Esophagus squamous epithelium (tissue), 5 donors: Measurements from ENCODE around the gene NPIPA5. TPM values are rescaled to one million over a fixed set of nuclear protein-coding genes. Genes with fewer than 3 reads are reported as not detected.
"Not testable (repeated sequence)": the region's sequence is repeated elsewhere in the genome, so short reads cannot be mapped to it uniquely, and the experiment has no call there.

Experiments used
- DNase-seq: peaks from one replicate; lab custom pipeline; 2025; lab: John Stamatoyannopoulos, UW
- H3K27ac ChIP-seq, 4 donors: fragments of 200-600 bp; sonication (generic); one replicate each; pipeline ENCODE4 v1.5.1; 2016 to 2019; ENCODE audit warnings: mild to moderate bottlenecking in 1 of 4
- H3K27me3 ChIP-seq, 4 donors: fragments of 200-600 bp; sonication (generic); 1 replicate in 3 of 4; 2 replicates in 1 of 4; pipeline versions ENCODE4 v1.5.1 to v1.6.0; 2017 to 2021; ENCODE audit warnings: antibody characterized with exemption in 1 of 4
- H3K36me3 ChIP-seq, 3 donors: fragments of 200-600 bp; sonication (generic); one replicate each; pipeline ENCODE4 v1.5.1; 2016 to 2019
- H3K4me1 ChIP-seq, 3 donors: fragments of 200-600 bp; sonication (generic); one replicate each; pipeline ENCODE4 v1.5.1; 2017 to 2019
- H3K4me3 ChIP-seq, 4 donors: fragments of 200-600 bp; sonication (generic); 1 replicate in 3 of 4; 2 replicates in 1 of 4; pipeline ENCODE4 v1.5.1; 2016 to 2019; ENCODE audit warnings: mild to moderate bottlenecking in 2 of 4, moderate library complexity in 1 of 4
- H3K9me3 ChIP-seq, 3 donors: fragments of 200-600 bp; sonication (generic); one replicate each; pipeline ENCODE4 v1.5.1; 2016 to 2019
- CTCF ChIP-seq, 6 experiments: fragments of 450-650 bp in 4 of 6; fragments of 200-600 bp in 2 of 6; sonication (generic) in 2 of 6; IDR thresholded peaks; one replicate each; pipeline ENCODE4 v1.5.1; 2016 to 2019; ENCODE audit warnings: antibody characterized with exemption in 6 of 6, mild to moderate bottlenecking in 4 of 6, moderate library complexity in 4 of 6
- POLR2A ChIP-seq, 4 donors: fragments of 450-650 bp; IDR thresholded peaks; one replicate each; pipeline ENCODE4 v1.6.1; 2017; ENCODE audit warnings: antibody characterized with exemption in 4 of 4, mild to moderate bottlenecking in 4 of 4, moderate library complexity in 3 of 4
- WGBS, 2 donors: methylation state at CpG; one replicate each; pipeline ENCODE4 v1.1.5; 2018; 5-methylcytosine and 5-hydroxymethylcytosine counted together
- intact Hi-C: fragments of 100-400 bp; cut with DNase I; formaldehyde crosslinking; loops from one replicate; pipeline ENCODE4 v1.15.0; 2022
- total RNA-seq, 4 donors: library from RNA; depleted of rRNA; stranded (reverse); fragments of >200 nt; gene quantifications; one replicate each; pipeline ENCODE4 v1.1.0, GENCODE V29; 2016
- donor health status: DM: yes; HTN: yes; CAD: no.

NPIPA5 gene
- total RNA-seq, 4 donors from 2014 or later: 1.8 to 19.3 (median 1.9) TPM; not detected in 1

DNA sequence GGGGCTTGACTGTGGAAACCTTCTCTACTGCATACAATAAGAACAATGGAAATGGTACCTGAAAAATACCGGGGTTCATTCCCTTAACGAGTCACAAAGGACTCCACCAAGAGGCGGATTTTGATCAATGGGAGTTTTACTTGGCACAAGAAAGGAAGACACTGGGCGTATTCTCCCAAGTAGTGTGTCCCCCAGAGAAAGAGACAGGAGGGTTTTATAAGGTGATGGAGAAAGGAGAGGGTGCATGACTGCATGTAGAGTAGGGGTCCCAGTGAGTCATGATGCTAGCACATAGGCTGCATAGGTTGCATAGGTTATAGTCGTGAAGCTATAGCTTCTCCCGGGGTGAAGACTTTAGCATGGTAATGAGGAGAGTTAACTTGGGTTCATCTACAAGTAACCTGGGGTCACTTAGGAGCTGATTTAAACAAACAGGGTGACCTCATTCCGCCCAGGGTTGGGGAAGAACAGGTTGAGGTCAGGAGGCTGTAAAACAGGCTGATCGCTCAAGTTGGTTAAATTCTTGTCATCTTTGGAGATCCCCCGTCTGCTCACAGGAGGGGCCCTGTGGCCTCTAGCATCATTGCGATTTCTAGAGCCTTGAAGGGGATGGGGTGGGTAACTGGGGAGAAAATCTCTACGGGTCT, 19.0 kb upstream of the NPIPA5 start:
- no peaks in the 10 kb centered on the region for H3K9me3 ChIP-seq
- intact Hi-C loops: no loop called here
- DNase-seq: no peak
- no peak for TF ChIP-seq POLR2A (IDR thresholded peaks at IDR 0.05)
- TF ChIP-seq CTCF (IDR thresholded peaks at IDR 0.05): no peak
- no peak overlapping the region for H3K4me3 ChIP-seq
- no peak overlapping the region for H3K27ac ChIP-seq
- H3K36me3 ChIP-seq: peaks cover 0 to 13% (median 0%) of the 10 kb centered on the region in 3 donors
- WGBS, 2 donors: 86 to 87% methylated on average over 11 of the region's 11 CpGs
- H3K27me3 ChIP-seq: peaks cover 0 to 7% (median 0%) of the 10 kb centered on the region in 4 donors
- peaks cover 4 to 19% (median 5%) of the 10 kb centered on the region in 3 donors for H3K4me1 ChIP-seq

DNA sequence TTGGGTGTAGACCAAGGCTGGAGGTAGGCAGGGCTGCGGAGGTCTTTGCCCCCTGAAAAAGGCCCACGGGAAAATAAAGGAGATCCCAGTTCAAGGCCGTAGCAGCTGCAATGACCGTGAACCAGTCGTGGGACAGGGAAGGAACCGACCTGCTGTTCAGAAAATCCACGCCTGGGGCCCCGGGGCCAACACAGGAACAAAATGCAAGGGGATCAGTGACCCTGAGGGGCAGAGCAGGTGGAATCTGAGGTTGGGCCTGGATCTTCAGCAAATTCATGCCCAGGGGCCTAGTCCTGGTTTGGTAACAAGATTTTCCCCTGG, 18.4 kb upstream of the NPIPA5 start:
- intact Hi-C loops: not testable (repeated sequence)
- peak overlapping the region; percentile 46 to 79 (median 62) for H3K4me3 ChIP-seq

DNA sequence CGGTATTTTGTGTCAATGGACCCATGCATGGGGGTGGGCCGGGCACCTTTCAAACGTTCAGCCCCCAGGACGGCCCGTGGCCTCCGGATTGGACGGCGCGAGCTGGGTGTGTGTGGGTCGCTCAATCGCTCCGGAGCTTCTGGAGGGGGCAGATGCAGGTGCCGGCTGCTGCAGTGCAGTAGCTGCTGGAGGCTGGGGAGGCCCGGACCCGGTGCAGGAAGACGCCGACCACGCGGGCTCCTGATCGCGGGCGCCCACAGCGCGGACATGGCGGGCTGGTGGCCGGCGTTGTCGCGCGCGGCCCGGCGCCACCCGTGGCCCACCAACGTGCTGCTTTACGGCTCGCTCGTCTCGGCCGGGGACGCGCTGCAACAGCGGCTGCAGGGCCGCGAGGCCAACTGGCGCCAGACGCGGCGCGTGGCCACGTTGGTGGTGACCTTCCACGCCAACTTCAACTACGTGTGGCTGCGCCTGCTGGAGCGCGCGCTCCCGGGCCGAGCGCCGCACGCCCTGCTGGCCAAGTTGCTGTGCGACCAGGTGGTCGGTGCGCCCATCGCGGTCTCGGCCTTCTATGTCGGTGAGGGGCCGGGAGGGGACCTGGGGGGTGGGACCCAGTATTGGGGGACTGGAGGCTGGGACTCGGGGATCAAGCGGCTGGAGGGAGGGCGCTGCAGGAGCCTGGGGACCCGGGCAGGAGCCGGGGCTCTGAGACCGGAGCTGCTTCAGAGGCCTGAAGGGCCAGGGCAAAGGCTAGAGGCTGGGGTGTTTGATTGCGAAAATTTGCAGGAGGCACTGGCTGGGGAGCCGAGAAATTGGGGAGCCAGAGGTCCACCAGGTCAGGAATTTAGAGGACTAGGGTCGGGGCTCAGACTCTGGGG, 17.8 kb upstream of the NPIPA5 start, which contains the start of gene MPV17L:
TSS of gene MPV17L (plus strand) at position 124 of the 878 bp plus-strand sequence. CDS start at position 268, 144 bp downstream.
- intact Hi-C loops, H3K9me3 ChIP-seq, DNase-seq, H3K27me3 ChIP-seq, H3K36me3 ChIP-seq: not testable (repeated sequence)
- H3K4me1 ChIP-seq: peaks cover 4 to 19% (median 5%) of the 10 kb centered on the region in 3 donors
- peak within 1 kb of the TSS; percentile 43 to 74 (median 63) for H3K27ac ChIP-seq
- 8 to 14% methylated on average over 20 to 37 of the region's 79 CpGs for WGBS, 2 donors
- H3K4me3 ChIP-seq: peak within 1 kb of the TSS; percentile 46 to 79 (median 62)

More for the DNA sequence above, 18.4 kb upstream of the NPIPA5 start:
- not testable (repeated sequence) for H3K9me3 ChIP-seq, DNase-seq, H3K36me3 ChIP-seq, H3K27me3 ChIP-seq
- 79 to 90% methylated on average over 8 of the region's 8 CpGs for WGBS, 2 donors
- H3K27ac ChIP-seq: peak overlapping the region in 2 of 4 donors; percentile 43 to 74
- peaks cover 4 to 19% (median 5%) of the 10 kb centered on the region in 3 donors for H3K4me1 ChIP-seq

DNA sequence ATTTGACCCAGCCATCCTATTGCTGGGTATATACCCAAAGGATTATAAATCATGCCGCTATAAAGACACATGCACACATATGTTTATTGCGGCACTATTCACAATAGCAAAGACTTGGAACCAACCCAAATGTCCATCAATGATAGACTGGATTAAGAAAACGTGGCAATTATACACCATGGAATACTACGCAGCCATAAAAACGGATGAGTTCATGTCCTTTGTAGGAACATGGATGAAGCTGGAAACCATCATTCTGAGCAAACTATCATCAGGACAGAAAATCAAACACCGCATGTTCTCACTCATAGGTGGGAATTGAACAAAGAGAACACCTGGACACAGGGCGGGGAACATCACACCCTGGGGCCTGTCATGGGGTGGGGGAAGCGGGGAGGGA, 14.9 kb upstream of the NPIPA5 start:
- H3K9me3 ChIP-seq, H3K27ac ChIP-seq, H3K27me3 ChIP-seq, H3K36me3 ChIP-seq, DNase-seq, H3K4me3 ChIP-seq, intact Hi-C loops: not testable (repeated sequence)
- H3K4me1 ChIP-seq: peaks cover 4 to 19% (median 5%) of the 10 kb centered on the region in 3 donors
- 74 to 89% methylated on average over 6 to 8 of the region's 8 CpGs for WGBS, 2 donors

DNA sequence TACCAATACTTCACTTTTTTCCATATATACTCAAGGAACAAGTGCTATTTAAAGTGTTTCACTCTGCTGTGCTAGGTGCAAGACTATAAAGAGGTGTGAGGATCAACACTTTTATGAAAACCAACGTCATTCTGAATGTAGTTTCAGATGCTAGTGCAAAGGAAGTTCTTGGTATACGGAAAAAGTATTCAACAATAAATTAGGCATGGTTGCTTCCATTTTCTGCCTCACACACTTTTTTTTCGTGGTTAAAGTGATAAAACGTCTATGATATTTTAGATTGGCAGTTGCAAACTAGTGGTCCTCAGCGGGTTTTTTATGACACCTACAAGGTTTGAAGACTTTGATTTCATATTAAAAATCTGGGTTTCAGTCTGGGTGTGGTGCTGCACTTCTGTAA, 11.8 kb upstream of the NPIPA5 start:
- H3K27me3 ChIP-seq, H3K9me3 ChIP-seq, H3K4me3 ChIP-seq, H3K27ac ChIP-seq, H3K36me3 ChIP-seq, H3K4me1 ChIP-seq, DNase-seq, intact Hi-C loops: not testable (repeated sequence)
- WGBS, 2 donors: 72 to 79% methylated on average over 5 of the region's 5 CpGs

DNA sequence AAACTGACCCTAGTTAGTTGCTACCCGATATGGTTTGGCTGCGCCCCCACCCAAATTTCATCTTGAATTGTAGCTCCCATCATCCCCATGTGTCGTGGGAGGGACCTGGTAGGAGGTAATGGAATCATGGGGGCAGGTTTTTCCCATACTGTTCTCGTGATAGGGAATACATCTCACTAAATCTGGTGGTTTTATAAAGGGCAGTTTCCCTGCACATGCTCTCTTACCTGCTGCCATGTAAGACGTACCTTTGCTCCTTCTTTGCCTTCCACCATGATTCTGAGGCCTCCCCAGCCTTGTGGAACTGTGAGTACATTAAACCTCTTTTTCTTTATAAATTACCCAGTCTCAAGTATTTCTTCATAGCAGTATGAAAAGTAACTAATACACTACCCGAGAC, 10.0 kb upstream of the NPIPA5 start:
- H3K36me3 ChIP-seq, H3K9me3 ChIP-seq, DNase-seq, H3K27me3 ChIP-seq, H3K4me1 ChIP-seq, intact Hi-C loops, H3K27ac ChIP-seq, H3K4me3 ChIP-seq: not testable (repeated sequence)
- 79 to 85% methylated on average over 4 to 6 of the region's 6 CpGs for WGBS, 2 donors

DNA sequence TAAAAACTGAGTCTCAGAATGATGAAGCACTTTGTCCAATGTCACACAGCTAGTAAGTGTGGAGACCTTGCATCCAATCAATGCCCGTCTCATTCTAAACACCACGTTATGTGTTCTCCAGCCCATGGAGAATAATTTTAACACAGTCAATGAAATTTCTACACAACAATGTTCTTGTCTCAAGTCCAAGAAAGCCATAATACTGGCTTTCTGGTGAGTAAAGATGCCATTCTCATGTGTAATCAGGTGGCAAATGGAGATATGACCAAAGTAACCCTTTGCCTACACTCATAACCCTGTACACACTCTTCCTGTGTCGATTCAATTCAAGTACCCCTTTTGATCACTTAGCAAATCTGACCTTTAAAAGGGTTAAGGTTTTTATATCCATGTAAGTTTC, 4.7 kb upstream of the NPIPA5 start:
- H3K27ac ChIP-seq, DNase-seq, H3K36me3 ChIP-seq, H3K4me3 ChIP-seq, intact Hi-C loops, H3K4me1 ChIP-seq, H3K27me3 ChIP-seq, H3K9me3 ChIP-seq: not testable (repeated sequence)
- WGBS, 2 donors: 27 to 31% methylated on average over 1 to 2 of the region's 3 CpGs

DNA sequence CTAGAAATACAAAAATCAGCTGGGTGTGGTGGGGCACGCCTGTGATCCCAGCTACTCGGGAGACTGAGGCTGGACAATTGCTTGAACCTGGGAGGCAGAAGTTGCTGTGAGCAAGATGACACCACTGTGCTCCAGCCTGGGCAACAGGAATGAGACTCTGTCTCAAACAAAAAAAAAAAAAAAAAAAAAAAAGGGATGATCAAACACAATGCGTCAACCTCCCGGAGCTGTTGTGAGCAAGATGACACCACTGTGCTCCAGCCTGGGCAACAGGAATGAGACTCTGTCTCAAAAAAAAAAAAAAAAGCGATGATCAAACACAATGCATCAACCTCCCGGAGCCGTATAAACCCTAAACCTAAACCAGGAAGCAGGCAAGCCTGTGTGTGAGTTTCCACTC, 20.6 kb downstream of the NPIPA5 start:
- DNase-seq, H3K9me3 ChIP-seq, H3K27ac ChIP-seq, H3K36me3 ChIP-seq, H3K4me1 ChIP-seq, H3K4me3 ChIP-seq, H3K27me3 ChIP-seq, intact Hi-C loops: not testable (repeated sequence)
- WGBS, 2 donors: no CpG with 5 or more reads among the region's 7 CpGs

- H3K27ac ChIP-seq, H3K27me3 ChIP-seq, H3K4me3 ChIP-seq, H3K4me1 ChIP-seq, intact Hi-C loops, H3K36me3 ChIP-seq, H3K9me3 ChIP-seq, DNase-seq: not testable (repeated sequence)
- WGBS, 2 donors: no CpG with 5 or more reads among the region's 2 CpGs
These were observed 23.2 kb downstream of the NPIPA5 start for GRCh38 chr16:15354846-15355245.

GRCh38 chr16:15352852-15353251, 25.2 kb downstream of the NPIPA5 start:
- H3K9me3 ChIP-seq, H3K4me1 ChIP-seq, H3K36me3 ChIP-seq, intact Hi-C loops, H3K4me3 ChIP-seq, H3K27me3 ChIP-seq, H3K27ac ChIP-seq, DNase-seq: not testable (repeated sequence)
- 50% methylated on average over 1 of the region's 3 CpGs; no CpG with 5 or more reads in 1 of the 2 donors for WGBS, 2 donors

- H3K36me3 ChIP-seq, H3K27me3 ChIP-seq, H3K4me3 ChIP-seq, H3K9me3 ChIP-seq, H3K27ac ChIP-seq, intact Hi-C loops, DNase-seq, H3K4me1 ChIP-seq: not testable (repeated sequence)
- no CpG with 5 or more reads among the region's 5 CpGs for WGBS, 2 donors
These were observed 26.3 kb downstream of the NPIPA5 start for GRCh38 chr16:15351745-15352144.

- no CpG with 5 or more reads among the region's 11 CpGs for WGBS, 2 donors
- H3K4me1 ChIP-seq, intact Hi-C loops, DNase-seq, H3K27ac ChIP-seq, H3K27me3 ChIP-seq, H3K36me3 ChIP-seq, H3K9me3 ChIP-seq, H3K4me3 ChIP-seq: not testable (repeated sequence)
These were observed 26.8 kb downstream of the NPIPA5 start for GRCh38 chr16:15351251-15351650.
